GM19023 (cell line): ENCODE results near the gene DOCK3.
"Not testable (repeated sequence)": the region's sequence is repeated elsewhere in the genome, so short reads cannot be mapped to it uniquely, and the experiment has no call there.

Source experiments
- ATAC-seq: cut with Tn5 transposase; IDR thresholded peaks from one replicate; pipeline ENCODE4 v1.9.1; 2021; ENCODE audit warnings: mild to moderate bottlenecking, moderate library complexity; ENCODE audit not compliant: unreplicated experiment

The DOCK3 gene

GRCh38 chr3:51279448-51279847 is 604.7 kb downstream of the DOCK3 start:
- no peak for ATAC-seq

- ATAC-seq = no peak
These were observed 605.4 kb downstream of the DOCK3 start for GRCh38 chr3:51280176-51280575.

- ATAC-seq = no peak
These were observed 608.2 kb downstream of the DOCK3 start for GRCh38 chr3:51282931-51283330.

GRCh38 chr3:51283421-51283820 is 608.7 kb downstream of the DOCK3 start:
- ATAC-seq = no peak

GRCh38 chr3:51295625-51296024 is 620.9 kb downstream of the DOCK3 start:
- peak; percentile 81 for ATAC-seq

GRCh38 chr3:51297333-51297732 is 622.6 kb downstream of the DOCK3 start:
- no peak for ATAC-seq

GRCh38 chr3:51304230-51304629 is 629.5 kb downstream of the DOCK3 start:
- ATAC-seq = no peak

- ATAC-seq = no peak
These were observed 631.4 kb downstream of the DOCK3 start for GRCh38 chr3:51306093-51306492.

- no peak for ATAC-seq
These were observed 632.7 kb downstream of the DOCK3 start for GRCh38 chr3:51307458-51307857.

- ATAC-seq = not testable (repeated sequence)
These were observed 633.3 kb downstream of the DOCK3 start for GRCh38 chr3:51307945-51308607.

- no peak for ATAC-seq
These were observed 636.3 kb downstream of the DOCK3 start for GRCh38 chr3:51311055-51311454.

GRCh38 chr3:51328206-51328605 is 653.5 kb downstream of the DOCK3 start:
- no peak for ATAC-seq

GRCh38 chr3:51330046-51330445 is 655.3 kb downstream of the DOCK3 start:
- no peak for ATAC-seq

- ATAC-seq = no peak
These were observed 657.4 kb downstream of the DOCK3 start for GRCh38 chr3:51332156-51332555.

GRCh38 chr3:51333021-51333420 is 658.3 kb downstream of the DOCK3 start:
- no peak for ATAC-seq

- no peak for ATAC-seq
These were observed 661.5 kb downstream of the DOCK3 start for GRCh38 chr3:51336261-51336660.

GRCh38 chr3:51337666-51338065 is 662.9 kb downstream of the DOCK3 start:
- no peak for ATAC-seq

GRCh38 chr3:51338632-51339031 is 663.9 kb downstream of the DOCK3 start:
- ATAC-seq = no peak

- no peak for ATAC-seq
These were observed 665.5 kb downstream of the DOCK3 start for GRCh38 chr3:51340013-51340829.

- ATAC-seq = no peak
These were observed 666.4 kb downstream of the DOCK3 start for GRCh38 chr3:51340989-51341636.

- no peak for ATAC-seq
These were observed 669.4 kb downstream of the DOCK3 start for GRCh38 chr3:51343918-51344687.
